MCF 10A (cell line): Measurements from ENCODE around the gene EVA1A. TPM values are rescaled to one million over a fixed set of nuclear protein-coding genes. Genes with fewer than 3 reads are reported as not detected.

Experiments used
- BruUV-seq: library from RNA; stranded (reverse); fragments of 400-500 nt; replicated peaks from 2 replicates; lab custom pipeline; 2021; lab: Mats Ljungman, UMichigan
- CTCF ChIA-PET: fragments of 300-600 bp; sonication (Branson Sonifier 250); formaldehyde crosslinking; extraction: SDS; loops from one replicate; lab custom pipeline; 2021; ENCODE audit warnings: antibody characterized with exemption, inconsistent platforms; lab: Yijun Ruan, JAX
- POLR2A ChIA-PET: fragments of 300-600, 350-650 bp; sonication (Branson Sonifier 250); formaldehyde crosslinking; extraction: SDS; loops from one replicate; lab custom pipeline; 2020; ENCODE audit warnings: antibody characterized with exemption, inconsistent platforms; lab: Yijun Ruan, JAX
- DNase-seq: peaks from one replicate; pipeline ENCODE4 v3.0.0-alpha.2; 2018; ENCODE audit not compliant: unreplicated experiment
- H3K27ac Mint-ChIP-seq: one replicate; pipeline ENCODE4 v1.8.0; 2022; ENCODE audit warnings: mild to moderate bottlenecking, low read depth, mixed read lengths; ENCODE audit not compliant: unreplicated experiment
- H3K27me3 Mint-ChIP-seq: one replicate; pipeline ENCODE4 v1.8.0; 2022; ENCODE audit warnings: mixed read lengths; ENCODE audit not compliant: insufficient read depth, unreplicated experiment
- H3K36me3 Mint-ChIP-seq: one replicate; pipeline ENCODE4 v1.8.0; 2022; ENCODE audit warnings: mild to moderate bottlenecking, moderate library complexity, mixed read lengths; ENCODE audit not compliant: insufficient read depth, unreplicated experiment
- H3K4me1 Mint-ChIP-seq: one replicate; pipeline ENCODE4 v1.8.0; 2022; ENCODE audit warnings: mixed read lengths; ENCODE audit not compliant: insufficient read depth, unreplicated experiment
- H3K4me3 Mint-ChIP-seq: one replicate; pipeline ENCODE4 v1.8.0; 2022; ENCODE audit warnings: mild to moderate bottlenecking, moderate library complexity, mixed read lengths; ENCODE audit not compliant: unreplicated experiment
- H3K9me3 Mint-ChIP-seq: one replicate; pipeline ENCODE4 v1.8.0; 2022; ENCODE audit warnings: mixed read lengths; ENCODE audit not compliant: unreplicated experiment
- CTCF ChIP-seq: fragments of 200-600 bp; IDR thresholded peaks from one replicate; pipeline ENCODE4 v1.8.0; 2022; ENCODE audit warnings: antibody characterized with exemption, mild to moderate bottlenecking; ENCODE audit not compliant: unreplicated experiment
- intact Hi-C: fragments of 100-400 bp; cut with micrococcal nuclease; formaldehyde crosslinking; loops from 2 replicates; pipeline ENCODE4 v1.14.1; 2022
- total RNA-seq: library from RNA; stranded (reverse); gene quantifications from 2 replicates; pipeline ENCODE4 v1.2.3, GENCODE V29; 2022

The EVA1A gene
- total RNA-seq, 1 experiment from 2014 or later, result 14.4 TPM

- no TSS peak for BruUV-seq
- H3K36me3 Mint-ChIP-seq, result no peaks in the 10 kb centered on the region
- ChIA-PET CTCF (interaction anchor here (1.1 to 15.3 kb wide), 4 partner anchors 12 to 105 kb away, joined by 3 to 159 read pairs (median 4); no protein-coding TSS in a partner anchor), POLR2A (interaction anchor here (1.2 kb wide), 1 partner anchor 66 kb away, joined by 3 read pairs; no protein-coding TSS in a partner anchor)
- H3K27ac Mint-ChIP-seq, result no peak overlapping the region
- no peaks in the 10 kb centered on the region for H3K9me3 Mint-ChIP-seq
- peaks cover 15% of the 10 kb centered on the region for H3K4me1 Mint-ChIP-seq
- no peak for DNase-seq
- no peak for TF ChIP-seq CTCF
- no peaks in the 10 kb centered on the region for H3K27me3 Mint-ChIP-seq
- no peak overlapping the region for H3K4me3 Mint-ChIP-seq
- intact Hi-C loops, result no loop called here
These were observed 7.4 kb upstream of the EVA1A start for GRCh38 chr2:75568174-75568573.

- no peak overlapping the region for H3K27ac Mint-ChIP-seq
- no peaks in the 10 kb centered on the region for H3K9me3 Mint-ChIP-seq
- intact Hi-C loops, result no loop called here
- no peak for DNase-seq
- no TSS peak for BruUV-seq
- no peaks in the 10 kb centered on the region for H3K36me3 Mint-ChIP-seq
- H3K4me1 Mint-ChIP-seq, result peaks cover 23% of the 10 kb centered on the region
- ChIA-PET POLR2A (interaction anchor here (0.7 kb wide), 1 partner anchor 591 kb away, joined by 3 read pairs; no protein-coding TSS in a partner anchor), CTCF (interaction anchor here (0.6 to 15.3 kb wide), 8 partner anchors 8 to 226 kb away, joined by 3 to 159 read pairs (median 5); no protein-coding TSS in a partner anchor)
- no peaks in the 10 kb centered on the region for H3K27me3 Mint-ChIP-seq
- no peak overlapping the region for H3K4me3 Mint-ChIP-seq
- no peak for TF ChIP-seq CTCF
These were observed 5.0 kb upstream of the EVA1A start for GRCh38 chr2:75565472-75566462.

- BruUV-seq, result no TSS peak
- no peak for DNase-seq
- Mint-ChIP-seq H3K27me3 (no peaks in the 10 kb centered on the region), H3K4me1 (peaks cover 28% of the 10 kb centered on the region), H3K27ac (no peak overlapping the region), H3K9me3 (no peaks in the 10 kb centered on the region), H3K36me3 (no peaks in the 10 kb centered on the region), H3K4me3 (no peak overlapping the region)
- no peak for TF ChIP-seq CTCF
- intact Hi-C loops, result no loop called here
- ChIA-PET POLR2A (no interaction called here), CTCF (interaction anchor here (0.6 to 15.3 kb wide), 8 partner anchors 9 to 99 kb away, joined by 3 to 159 read pairs (median 5); no protein-coding TSS in a partner anchor)
These were observed 4.1 kb upstream of the EVA1A start for GRCh38 chr2:75564713-75565359.
